Breast epithelium (tissue), 3 donors: ENCODE data around the gene CLDN6.

ENCODE experiments used
- POLR2AphosphoS5 ChIP-seq, 3 donors: sonication (generic); formaldehyde crosslinking; IDR thresholded peaks; one replicate each; pipeline ENCODE4 v1.6.1; 2017; ENCODE audit warnings: antibody characterized with exemption in 3 of 3
- TF ChIP-seq, protein P1 (sequence below), 3 donors: fragments of 450-650 bp; IDR thresholded peaks; one replicate each; pipeline ENCODE4 v1.5.1; 2016 to 2017; ENCODE audit warnings: antibody characterized with exemption in 3 of 3, mild to moderate bottlenecking in 3 of 3, moderate library complexity in 3 of 3

DNA sequence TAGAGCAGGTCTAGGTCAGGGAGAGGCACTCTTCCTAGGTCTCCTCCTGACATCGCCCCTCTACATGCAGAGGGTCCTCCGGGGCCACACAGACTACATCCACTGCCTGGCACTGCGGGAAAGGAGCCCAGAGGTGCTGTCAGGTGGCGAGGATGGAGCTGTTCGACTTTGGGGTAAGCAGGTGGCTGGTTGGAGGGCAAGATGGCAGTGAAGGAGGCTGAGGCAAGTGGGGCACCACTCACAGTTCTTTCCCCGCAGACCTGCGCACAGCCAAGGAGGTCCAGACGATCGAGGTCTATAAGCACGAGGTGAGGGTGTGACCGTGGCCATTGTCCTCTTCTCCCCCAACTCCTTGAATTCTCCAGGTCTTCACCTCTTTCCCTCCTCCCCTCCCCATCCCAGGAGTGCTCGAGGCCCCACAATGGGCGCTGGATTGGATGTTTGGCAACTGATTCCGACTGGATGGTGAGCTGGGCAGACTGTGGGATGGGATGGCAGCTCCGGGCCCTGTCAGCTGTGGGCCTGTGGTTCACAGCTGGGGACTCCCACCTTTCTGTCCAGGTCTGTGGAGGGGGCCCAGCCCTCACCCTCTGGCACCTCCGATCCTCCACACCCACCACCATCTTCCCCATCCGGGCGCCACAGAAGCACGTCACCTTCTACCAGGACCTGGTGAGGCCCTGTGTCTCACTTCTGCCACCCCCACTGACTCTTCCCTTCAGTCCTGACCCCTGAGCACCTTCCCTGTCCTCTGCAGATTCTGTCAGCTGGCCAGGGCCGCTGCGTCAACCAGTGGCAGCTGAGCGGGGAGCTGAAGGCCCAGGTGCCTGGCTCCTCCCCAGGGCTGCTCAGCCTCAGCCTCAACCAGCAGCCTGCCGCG lies 8.9 kb upstream of the CLDN6 start:
- TF ChIP-seq POLR2AphosphoS5 (IDR thresholded peaks at IDR 0.05), result no peak
- TF ChIP-seq, protein P1, sequence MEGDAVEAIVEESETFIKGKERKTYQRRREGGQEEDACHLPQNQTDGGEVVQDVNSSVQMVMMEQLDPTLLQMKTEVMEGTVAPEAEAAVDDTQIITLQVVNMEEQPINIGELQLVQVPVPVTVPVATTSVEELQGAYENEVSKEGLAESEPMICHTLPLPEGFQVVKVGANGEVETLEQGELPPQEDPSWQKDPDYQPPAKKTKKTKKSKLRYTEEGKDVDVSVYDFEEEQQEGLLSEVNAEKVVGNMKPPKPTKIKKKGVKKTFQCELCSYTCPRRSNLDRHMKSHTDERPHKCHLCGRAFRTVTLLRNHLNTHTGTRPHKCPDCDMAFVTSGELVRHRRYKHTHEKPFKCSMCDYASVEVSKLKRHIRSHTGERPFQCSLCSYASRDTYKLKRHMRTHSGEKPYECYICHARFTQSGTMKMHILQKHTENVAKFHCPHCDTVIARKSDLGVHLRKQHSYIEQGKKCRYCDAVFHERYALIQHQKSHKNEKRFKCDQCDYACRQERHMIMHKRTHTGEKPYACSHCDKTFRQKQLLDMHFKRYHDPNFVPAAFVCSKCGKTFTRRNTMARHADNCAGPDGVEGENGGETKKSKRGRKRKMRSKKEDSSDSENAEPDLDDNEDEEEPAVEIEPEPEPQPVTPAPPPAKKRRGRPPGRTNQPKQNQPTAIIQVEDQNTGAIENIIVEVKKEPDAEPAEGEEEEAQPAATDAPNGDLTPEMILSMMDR (IDR thresholded peaks at IDR 0.05), result no peak
